ENCODE data around the gene ACVR1.

ACVR1 gene

GRCh38 chr2:157858846-157859245 is 17.3 kb downstream of the ACVR1 start:
- H3K79me2 ChIP-seq (ENCODE audit: control insufficient read depth, low read length) = no peaks in the 10 kb centered on the region
- H3K4me3 ChIP-seq (ENCODE audit: low read length) = no peak overlapping the region
- no peaks in the 10 kb centered on the region for H3K4me1 ChIP-seq (ENCODE audit: control insufficient read depth, low read length)
- TF ChIP-seq, protein P1, sequence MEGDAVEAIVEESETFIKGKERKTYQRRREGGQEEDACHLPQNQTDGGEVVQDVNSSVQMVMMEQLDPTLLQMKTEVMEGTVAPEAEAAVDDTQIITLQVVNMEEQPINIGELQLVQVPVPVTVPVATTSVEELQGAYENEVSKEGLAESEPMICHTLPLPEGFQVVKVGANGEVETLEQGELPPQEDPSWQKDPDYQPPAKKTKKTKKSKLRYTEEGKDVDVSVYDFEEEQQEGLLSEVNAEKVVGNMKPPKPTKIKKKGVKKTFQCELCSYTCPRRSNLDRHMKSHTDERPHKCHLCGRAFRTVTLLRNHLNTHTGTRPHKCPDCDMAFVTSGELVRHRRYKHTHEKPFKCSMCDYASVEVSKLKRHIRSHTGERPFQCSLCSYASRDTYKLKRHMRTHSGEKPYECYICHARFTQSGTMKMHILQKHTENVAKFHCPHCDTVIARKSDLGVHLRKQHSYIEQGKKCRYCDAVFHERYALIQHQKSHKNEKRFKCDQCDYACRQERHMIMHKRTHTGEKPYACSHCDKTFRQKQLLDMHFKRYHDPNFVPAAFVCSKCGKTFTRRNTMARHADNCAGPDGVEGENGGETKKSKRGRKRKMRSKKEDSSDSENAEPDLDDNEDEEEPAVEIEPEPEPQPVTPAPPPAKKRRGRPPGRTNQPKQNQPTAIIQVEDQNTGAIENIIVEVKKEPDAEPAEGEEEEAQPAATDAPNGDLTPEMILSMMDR (IDR thresholded peaks at IDR 0.05; ENCODE audit: low read depth, low read length, poor library complexity, severe bottlenecking) = no peak
- TF ChIP-seq EZH2phosphoT487 (IDR thresholded peaks at IDR 0.05; ENCODE audit: borderline replicate concordance, low read length) = no peak
- H3K27ac ChIP-seq (ENCODE audit: low read depth, low read length) = no peak overlapping the region
- H3K9me2 ChIP-seq (replicated peaks; ENCODE audit: control insufficient read depth, low read length) = no peaks in the 10 kb centered on the region
- H3K36me3 ChIP-seq (ENCODE audit: control insufficient read depth, low read length) = no peaks in the 10 kb centered on the region
- H4K20me1 ChIP-seq (ENCODE audit: control insufficient read depth, insufficient read depth, low read depth, low read length) = peaks cover 6% of the 10 kb centered on the region; the same call in 1 of the 2 replicates
- H3K27me3 ChIP-seq (ENCODE audit: control insufficient read depth, low read length) = no peaks in the 10 kb centered on the region
- no peaks in the 10 kb centered on the region for H3K9me3 ChIP-seq (ENCODE audit: control insufficient read depth, insufficient read depth, low read length)
- H3K4me2 ChIP-seq (ENCODE audit: low read length) = no peak overlapping the region
- no peaks in the 10 kb centered on the region for H3F3A ChIP-seq (ENCODE audit: control insufficient read depth, insufficient read depth)

GRCh38 chr2:157857881-157858280 is 18.2 kb downstream of the ACVR1 start:
- peaks cover 6% of the 10 kb centered on the region; the same call in 1 of the 2 replicates for H4K20me1 ChIP-seq (ENCODE audit: control insufficient read depth, insufficient read depth, low read depth, low read length)
- H3K27ac ChIP-seq (ENCODE audit: low read depth, low read length) = no peak overlapping the region
- no peaks in the 10 kb centered on the region for H3K79me2 ChIP-seq (ENCODE audit: control insufficient read depth, low read length)
- H3K4me1 ChIP-seq (ENCODE audit: control insufficient read depth, low read length) = no peaks in the 10 kb centered on the region
- H3K4me3 ChIP-seq (ENCODE audit: low read length) = no peak overlapping the region
- no peaks in the 10 kb centered on the region for H3K27me3 ChIP-seq (ENCODE audit: control insufficient read depth, low read length)
- H3F3A ChIP-seq (ENCODE audit: control insufficient read depth, insufficient read depth) = no peaks in the 10 kb centered on the region
- H3K9me3 ChIP-seq (ENCODE audit: control insufficient read depth, insufficient read depth, low read length) = no peaks in the 10 kb centered on the region
- no peaks in the 10 kb centered on the region for H3K9me2 ChIP-seq (replicated peaks; ENCODE audit: control insufficient read depth, low read length)
- no peaks in the 10 kb centered on the region for H3K36me3 ChIP-seq (ENCODE audit: control insufficient read depth, low read length)
- TF ChIP-seq, protein P1 (IDR thresholded peaks at IDR 0.05; ENCODE audit: low read depth, low read length, poor library complexity, severe bottlenecking) = no peak
- no peak for TF ChIP-seq EZH2phosphoT487 (IDR thresholded peaks at IDR 0.05; ENCODE audit: borderline replicate concordance, low read length)
- H3K4me2 ChIP-seq (ENCODE audit: low read length) = no peak overlapping the region

DNA sequence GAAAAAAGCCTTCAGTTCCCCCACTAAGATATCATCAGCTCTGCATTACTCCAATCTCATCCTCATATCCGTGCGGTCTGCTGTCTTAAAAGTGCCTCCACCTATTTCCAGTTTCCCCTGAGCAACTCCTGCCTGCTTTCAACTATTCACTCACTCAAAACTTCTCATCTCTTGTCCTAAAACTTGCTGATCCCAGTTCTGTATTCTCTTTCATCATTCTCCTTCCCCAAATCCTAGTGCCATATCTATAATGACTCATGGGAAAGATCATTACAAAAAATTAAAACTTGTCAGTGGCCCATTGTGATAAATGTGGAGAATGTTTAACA is 20.0 kb downstream of the ACVR1 start:
- TF ChIP-seq, protein P1 (IDR thresholded peaks at IDR 0.05; ENCODE audit: low read depth, low read length, poor library complexity, severe bottlenecking) = no peak
- TF ChIP-seq EZH2phosphoT487 (IDR thresholded peaks at IDR 0.05; ENCODE audit: borderline replicate concordance, low read length) = no peak
- Histone ChIP-seq H3K79me2 (ENCODE audit: control insufficient read depth, low read length) (no peaks in the 10 kb centered on the region), H3K27me3 (ENCODE audit: control insufficient read depth, low read length) (no peaks in the 10 kb centered on the region), H3K9me2 (replicated peaks; ENCODE audit: control insufficient read depth, low read length) (no peaks in the 10 kb centered on the region), H3K4me1 (ENCODE audit: control insufficient read depth, low read length) (no peaks in the 10 kb centered on the region), H3F3A (ENCODE audit: control insufficient read depth, insufficient read depth) (no peaks in the 10 kb centered on the region), H3K36me3 (ENCODE audit: control insufficient read depth, low read length) (no peaks in the 10 kb centered on the region), H3K27ac (ENCODE audit: low read depth, low read length) (no peak overlapping the region), H4K20me1 (ENCODE audit: control insufficient read depth, insufficient read depth, low read depth, low read length) (no peaks in the 10 kb centered on the region), H3K4me2 (ENCODE audit: low read length) (no peak overlapping the region), H3K9me3 (ENCODE audit: control insufficient read depth, insufficient read depth, low read length) (no peaks in the 10 kb centered on the region), H3K4me3 (ENCODE audit: low read length) (no peak overlapping the region)

DNA sequence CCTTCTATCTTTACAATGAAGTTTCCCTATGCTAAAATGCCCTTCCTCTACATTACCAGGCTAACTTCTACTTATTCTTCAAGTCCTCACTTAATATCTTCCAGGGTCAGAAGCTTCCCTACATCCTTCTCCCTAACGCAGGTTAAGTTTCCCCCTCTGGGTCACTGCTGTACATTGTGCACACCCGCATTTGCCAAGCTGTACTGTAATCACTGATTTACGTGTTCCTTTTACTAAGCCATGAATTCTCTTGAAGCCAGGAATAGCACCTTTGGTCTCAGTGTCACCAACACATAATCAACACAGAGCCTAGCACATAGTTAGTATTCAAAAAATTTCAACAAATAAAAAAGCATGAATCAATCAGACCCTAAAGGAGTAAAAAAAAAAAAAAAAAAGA is 22.3 kb downstream of the ACVR1 start:
- Histone ChIP-seq H3K9me3 (ENCODE audit: control insufficient read depth, insufficient read depth, low read length) (no peaks in the 10 kb centered on the region), H3K36me3 (ENCODE audit: control insufficient read depth, low read length) (no peaks in the 10 kb centered on the region), H3K9me2 (replicated peaks; ENCODE audit: control insufficient read depth, low read length) (no peaks in the 10 kb centered on the region), H3F3A (ENCODE audit: control insufficient read depth, insufficient read depth) (no peaks in the 10 kb centered on the region), H3K4me3 (ENCODE audit: low read length) (no peak overlapping the region), H3K4me1 (ENCODE audit: control insufficient read depth, low read length) (no peaks in the 10 kb centered on the region), H3K27ac (ENCODE audit: low read depth, low read length) (no peak overlapping the region), H3K27me3 (ENCODE audit: control insufficient read depth, low read length) (no peaks in the 10 kb centered on the region), H3K79me2 (ENCODE audit: control insufficient read depth, low read length) (no peaks in the 10 kb centered on the region), H3K4me2 (ENCODE audit: low read length) (no peak overlapping the region), H4K20me1 (ENCODE audit: control insufficient read depth, insufficient read depth, low read depth, low read length) (no peaks in the 10 kb centered on the region)
- TF ChIP-seq, protein P1 (IDR thresholded peaks at IDR 0.05; ENCODE audit: low read depth, low read length, poor library complexity, severe bottlenecking) = no peak
- no peak for TF ChIP-seq EZH2phosphoT487 (IDR thresholded peaks at IDR 0.05; ENCODE audit: borderline replicate concordance, low read length)
